Measurements from ENCODE around the gene ESR1.
"Not testable (repeated sequence)": the region's sequence is repeated elsewhere in the genome, so short reads cannot be mapped to it uniquely, and the experiment has no call there.

Gene ESR1

DNA sequence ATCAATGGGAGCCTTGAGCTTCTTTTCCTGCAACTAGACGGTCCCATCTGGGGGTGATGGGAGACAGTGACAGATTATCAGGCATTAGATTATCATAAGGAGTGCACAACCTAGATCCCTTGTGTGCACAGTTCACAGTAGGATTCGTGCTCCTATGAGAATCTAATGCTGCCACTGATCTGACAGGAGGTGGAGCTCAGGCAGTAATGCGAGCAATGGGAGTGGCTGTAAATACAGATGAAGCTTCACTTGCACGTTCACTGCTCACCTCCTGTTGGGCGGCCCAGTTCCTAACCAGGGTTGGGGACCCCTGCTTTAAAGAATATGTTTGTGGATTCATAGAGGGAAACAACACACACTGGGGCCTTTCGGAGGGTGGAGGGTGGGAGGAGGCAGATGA lies 180.7 kb downstream of the ESR1 start:
- DNase-seq (ENCODE audit: low spot score), result not testable (repeated sequence)

DNA sequence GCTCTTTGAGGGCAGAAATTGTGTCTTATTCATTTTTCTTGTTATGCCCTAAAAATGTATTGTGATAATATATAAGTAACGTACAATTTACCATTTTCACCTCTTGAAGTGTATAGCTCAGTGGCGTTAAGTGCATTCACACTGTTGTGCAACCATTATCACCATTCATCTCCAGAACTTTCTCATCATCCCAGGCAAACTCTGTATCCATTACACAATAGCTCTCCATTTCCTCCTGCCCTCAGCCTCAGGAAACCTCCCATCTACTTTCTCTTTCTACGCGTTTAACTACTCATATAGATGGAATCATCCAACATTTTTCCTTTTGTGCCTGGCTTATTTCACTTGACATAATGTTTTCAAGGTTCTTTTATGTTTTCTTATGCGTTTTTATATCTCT lies 184.6 kb downstream of the ESR1 start:
- DNase-seq (ENCODE audit: low spot score), result no peak

DNA sequence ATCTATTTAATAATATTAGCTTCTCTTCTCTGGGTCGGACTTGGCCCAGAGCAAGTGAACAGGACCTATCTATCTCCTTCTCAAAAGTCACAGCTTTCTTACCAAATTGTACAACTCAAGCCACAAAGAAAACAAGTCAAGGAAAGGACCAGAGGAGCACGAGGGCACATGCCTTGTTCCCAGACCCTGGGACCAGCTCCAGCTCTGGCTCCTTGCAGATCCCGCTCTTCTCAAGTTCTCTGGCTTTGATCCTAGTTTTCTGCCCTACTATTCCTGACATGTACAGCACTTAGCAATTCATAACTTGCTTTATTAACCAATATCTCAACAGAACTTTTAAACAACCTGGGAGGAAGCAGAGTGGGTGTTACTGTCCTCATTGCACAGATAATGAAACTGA lies 185.9 kb downstream of the ESR1 start:
- no peak for DNase-seq (ENCODE audit: low spot score)

DNA sequence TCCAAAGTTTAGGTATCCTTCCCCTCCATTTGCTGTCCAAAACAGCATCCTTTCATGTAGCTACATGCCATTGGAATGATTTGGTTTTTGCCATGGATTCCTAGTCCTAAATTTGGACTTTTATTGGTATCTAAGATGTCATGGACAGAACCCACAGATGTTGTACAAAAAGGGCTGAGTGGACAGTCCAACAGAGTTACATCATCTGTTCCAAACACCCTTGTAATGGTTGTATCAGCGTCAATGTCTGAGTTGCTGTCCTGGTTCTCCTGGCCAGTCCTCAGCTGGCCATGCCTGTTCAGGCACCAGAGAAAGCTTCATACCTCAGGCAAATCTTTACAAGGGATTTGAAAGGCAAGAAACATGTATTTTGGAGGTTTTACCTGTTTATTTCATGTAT lies 191.3 kb downstream of the ESR1 start:
- DNase-seq (ENCODE audit: low spot score), result no peak

DNA sequence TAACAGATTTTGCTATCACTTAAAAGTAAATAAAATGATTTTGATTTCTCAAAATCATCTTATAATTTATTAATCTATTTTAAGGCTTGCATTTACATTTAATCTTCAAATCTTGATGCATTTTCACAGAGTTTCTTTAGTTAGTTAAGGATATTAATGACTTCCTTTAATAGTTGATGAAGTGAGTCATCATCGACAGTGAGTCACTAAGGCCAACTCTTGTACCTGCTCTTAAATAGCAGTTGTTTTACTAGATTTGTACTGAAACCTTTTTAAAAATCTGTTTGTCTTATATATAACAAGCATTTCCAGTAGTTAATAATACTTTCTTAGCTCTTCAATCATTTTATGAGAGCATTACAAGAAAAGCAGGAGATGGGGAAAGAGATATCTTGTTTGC lies 191.7 kb downstream of the ESR1 start:
- DNase-seq (ENCODE audit: low spot score), result peak; percentile 1

DNA sequence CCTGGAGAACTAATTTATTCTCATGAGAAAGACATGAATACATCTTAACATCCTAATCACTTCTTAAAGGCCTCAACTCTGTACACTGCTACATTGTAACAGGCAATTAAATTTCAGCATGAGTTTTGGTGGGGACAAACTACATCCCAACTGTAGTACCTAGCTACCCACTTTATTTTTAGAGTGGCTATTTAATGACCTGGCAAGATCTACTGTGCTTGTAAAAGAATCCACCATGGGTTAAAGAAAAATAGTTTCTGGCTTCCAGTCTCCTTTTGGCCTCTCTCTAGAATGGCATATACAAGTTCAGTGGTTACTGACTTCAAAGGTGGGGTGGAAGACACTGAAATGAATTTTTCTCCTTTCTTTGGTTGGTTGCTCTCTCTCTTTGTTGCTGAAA lies 193.9 kb downstream of the ESR1 start:
- DNase-seq (ENCODE audit: low spot score), result no peak

DNA sequence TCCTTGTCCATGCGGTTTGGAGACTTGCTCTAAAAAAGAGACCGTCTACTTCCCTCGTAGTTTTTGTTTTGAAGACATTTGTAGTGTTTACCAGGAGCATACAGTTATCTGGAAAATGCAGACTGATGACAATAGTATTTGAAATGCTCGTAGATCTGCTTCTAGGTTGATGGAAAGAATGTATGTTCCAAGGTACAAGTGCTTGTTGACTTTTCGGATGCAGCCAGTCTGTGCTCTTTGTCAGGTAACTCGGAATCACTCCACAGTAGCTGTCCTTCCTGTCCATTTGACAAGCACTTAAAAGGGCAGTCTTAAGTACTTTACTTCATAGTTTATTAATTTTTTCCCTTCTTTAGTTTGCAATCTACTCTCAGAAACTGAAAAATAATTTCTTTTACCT lies 194.8 kb downstream of the ESR1 start:
- DNase-seq (ENCODE audit: low spot score), result no peak

DNA sequence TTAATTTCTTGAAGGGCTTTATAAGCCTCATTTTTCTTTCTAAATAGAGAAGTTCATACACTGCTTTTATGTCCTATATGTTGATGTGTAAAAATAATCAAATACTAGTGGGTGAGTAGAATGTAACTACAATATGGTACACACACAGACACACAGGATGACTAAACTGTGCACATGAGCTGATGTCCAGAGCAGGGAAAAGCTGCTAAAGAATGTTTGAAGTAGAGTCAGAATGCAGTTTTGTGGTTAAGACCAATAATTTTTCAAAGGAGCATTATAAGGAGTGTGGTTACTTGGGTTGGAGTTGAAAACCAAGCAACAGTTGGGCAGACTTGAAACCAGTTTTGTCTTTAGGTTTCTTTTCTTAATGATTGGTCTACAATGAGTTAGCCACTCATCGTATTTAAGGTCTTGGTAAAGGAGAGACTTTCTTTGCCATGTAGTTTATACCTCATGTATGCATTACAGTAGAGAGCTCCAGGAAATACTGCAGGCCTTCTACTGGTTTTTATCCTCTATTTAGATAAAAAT lies 196.6 kb downstream of the ESR1 start:
- DNase-seq (ENCODE audit: low spot score), result peak; percentile 20

DNA sequence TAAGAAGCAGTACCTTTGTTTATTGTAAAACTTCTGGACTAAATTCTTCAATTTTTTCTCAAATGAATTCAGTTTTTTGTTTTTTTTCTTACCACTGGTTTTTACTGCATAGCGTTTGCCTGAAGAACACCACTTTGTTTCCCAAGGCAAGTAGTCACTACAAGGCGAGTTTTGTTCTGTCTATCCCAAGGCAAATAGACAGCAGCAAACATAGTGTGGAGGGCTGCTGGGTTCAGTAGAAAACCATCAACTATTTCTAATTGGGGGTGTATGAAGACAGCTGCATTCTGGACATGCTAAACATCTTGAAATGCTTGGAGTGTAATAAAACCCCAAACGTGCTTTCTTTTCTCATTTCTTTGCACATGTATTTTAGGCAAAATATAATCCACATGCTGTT lies 197.4 kb downstream of the ESR1 start:
- DNase-seq (ENCODE audit: low spot score), result no peak

DNA sequence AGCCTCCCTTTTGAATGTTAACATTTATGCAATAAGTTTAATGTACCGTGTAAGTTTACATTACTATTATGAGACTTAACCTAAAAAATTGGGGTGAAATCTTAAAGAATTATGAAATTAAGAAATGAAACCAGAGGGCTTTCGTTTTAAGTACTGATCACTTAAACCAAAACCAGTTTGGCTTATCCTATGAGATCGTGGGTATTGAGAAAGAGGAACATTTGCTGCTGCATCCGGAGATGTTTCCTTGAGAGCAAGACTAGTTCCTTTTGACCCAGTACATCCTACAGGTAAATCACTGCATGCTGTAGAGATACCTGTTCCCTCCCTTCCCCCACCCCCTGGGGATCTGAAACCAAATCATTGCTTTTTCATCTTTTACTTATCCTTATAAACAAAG lies 201.3 kb downstream of the ESR1 start:
- no peak for DNase-seq (ENCODE audit: low spot score)

DNA sequence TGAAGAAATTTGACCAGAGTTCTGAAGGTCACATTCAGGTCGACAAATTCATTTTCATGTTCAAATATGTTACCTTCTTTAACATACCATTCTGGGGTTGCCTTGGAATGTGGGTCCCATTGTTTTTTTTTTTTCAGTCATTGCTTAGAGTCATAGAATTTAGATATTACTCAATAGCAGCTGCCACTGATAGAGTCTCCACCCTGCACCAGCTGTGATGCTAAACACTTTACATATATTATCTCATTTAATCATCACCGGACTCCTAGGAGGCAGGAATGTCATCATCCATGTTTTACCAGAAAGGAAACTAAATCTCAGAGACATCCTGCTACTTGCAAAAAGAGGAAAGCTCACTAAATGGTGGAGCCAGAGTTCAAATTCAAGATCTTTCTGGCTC lies 204.7 kb downstream of the ESR1 start:
- no peak for DNase-seq (ENCODE audit: low spot score)

DNA sequence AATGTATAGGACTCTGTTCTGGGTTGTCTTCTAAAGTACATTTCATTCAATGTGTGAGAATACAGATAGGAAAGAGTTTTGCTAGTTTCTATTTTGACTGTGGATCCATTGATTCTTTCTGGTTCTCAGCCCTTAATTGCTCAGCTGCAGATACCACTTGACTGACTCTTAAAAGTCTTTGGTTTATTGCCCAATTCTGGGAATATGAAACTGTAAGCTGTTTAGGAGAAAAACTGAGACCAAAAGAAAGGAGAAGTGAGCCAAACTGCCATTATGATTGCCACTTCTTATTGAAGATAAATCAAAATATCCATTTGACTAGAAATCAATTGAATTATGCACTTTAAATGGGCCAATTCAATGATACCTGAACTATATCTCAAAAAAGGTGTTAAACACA lies 211.4 kb downstream of the ESR1 start:
- DNase-seq (ENCODE audit: low spot score), result no peak

DNA sequence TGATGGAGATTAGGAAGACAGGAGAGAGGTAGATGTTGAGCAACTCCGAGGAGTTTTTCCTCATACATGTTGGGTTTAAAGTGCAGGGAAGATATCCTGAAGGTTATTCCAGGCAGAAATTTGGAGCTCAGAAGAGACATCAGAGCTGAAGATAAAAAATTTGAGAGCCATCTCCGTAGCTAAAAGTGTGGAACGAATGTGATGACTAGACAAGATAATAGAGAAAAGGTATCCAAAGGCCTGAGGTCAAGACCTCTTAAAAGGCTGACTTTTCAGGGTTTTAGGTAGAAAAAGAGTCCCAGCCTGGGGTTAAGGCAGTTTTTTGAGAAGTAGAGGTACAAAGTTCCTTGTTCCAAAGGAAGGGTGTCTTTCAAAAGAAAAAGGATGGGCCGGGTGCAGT lies 214.8 kb downstream of the ESR1 start:
- DNase-seq (ENCODE audit: low spot score), result no peak

DNA sequence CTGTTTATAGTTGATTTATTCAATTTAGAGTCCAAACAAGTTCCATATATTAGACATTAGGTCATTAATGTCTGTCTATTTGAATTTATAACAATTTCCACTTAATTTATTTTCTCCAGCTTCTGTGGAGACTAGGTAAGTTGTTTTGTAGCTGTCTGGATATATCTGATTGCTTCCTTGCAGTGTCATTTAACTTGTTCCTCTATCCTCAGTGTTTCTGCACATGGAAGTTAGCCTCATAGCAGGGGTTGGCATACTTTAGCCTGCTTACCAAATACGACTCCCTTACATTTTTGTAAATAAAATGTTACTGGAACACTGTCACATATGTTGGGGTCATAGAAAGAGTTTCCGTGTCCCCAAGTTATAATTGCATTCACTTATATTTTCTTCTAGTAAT lies 216.1 kb downstream of the ESR1 start:
- no peak for DNase-seq (ENCODE audit: low spot score)

DNA sequence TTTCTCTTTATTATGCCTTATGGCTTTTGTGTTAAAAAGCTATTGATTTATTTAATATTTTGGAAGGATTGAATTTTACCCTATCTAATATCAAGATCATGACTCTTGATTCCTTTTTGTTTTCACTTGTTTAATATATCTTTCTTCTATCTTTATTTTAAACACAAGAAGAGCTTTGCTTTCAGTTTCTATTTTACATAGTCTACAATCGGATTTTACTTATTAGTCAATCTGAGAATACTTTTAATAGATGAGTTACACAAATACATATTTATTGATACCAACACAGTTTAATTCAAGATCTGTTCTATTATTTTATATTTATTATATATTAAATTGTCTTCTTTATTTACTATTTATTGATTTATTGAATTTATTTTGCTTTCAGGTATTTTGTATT lies 218.8 kb downstream of the ESR1 start:
- DNase-seq (ENCODE audit: low spot score), result no peak

DNA sequence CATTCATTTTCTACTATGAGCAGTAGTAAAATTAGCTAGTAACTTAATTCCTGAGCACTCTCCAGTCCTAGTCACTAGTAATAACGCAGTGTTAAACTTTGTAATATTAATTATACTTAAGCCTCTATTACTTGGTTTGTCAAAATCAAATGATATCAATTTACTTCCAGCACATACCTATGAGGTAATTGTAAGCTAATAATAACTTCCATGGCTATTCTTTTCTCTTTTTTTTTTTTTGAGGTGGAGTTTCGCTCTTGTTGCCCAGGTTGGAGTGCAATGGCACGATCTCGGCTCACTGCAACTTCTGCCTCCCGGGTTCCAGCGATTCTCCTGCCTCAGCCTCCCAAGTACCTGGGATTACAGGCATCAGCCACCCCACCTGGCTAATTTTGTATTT lies 219.3 kb downstream of the ESR1 start:
- not testable (repeated sequence) for DNase-seq (ENCODE audit: low spot score)

DNA sequence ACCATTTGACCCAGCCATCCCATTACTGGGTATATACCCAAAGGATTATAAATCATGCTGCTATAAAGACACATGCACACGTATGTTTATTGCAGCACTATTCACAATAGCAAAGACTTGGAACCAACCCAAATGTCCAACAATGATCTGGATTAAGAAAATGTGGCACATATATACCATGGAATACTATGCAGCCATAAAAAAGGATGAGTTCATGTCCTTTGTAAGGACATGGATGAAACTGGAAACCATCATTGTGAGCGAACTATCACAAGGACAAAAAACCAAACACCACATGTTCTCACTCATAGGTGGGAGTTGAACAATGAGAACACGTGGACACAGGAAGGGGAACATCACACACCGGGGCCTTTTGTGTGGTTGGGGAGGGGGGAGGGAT lies 226.3 kb downstream of the ESR1 start:
- not testable (repeated sequence) for DNase-seq (ENCODE audit: low spot score)

DNA sequence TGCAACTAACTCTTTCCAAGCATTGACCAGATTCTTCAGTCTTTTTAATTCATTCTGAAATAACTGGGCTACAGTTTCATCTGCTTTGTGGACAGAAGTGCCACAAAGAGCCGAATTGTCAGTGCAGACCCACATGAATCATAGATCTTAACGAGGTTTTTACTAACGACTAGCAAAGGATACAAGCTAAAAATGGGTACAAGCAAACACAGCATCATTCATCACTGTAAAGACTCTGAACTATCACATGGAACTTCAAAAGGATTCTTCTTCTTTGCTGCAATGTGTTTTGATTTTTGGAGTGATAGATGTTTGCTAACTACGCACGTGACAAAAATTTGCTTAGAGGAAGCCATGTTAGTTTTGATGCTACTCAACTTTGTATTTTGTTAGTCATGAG lies 227.1 kb downstream of the ESR1 start:
- DNase-seq (ENCODE audit: low spot score), result no peak

DNA sequence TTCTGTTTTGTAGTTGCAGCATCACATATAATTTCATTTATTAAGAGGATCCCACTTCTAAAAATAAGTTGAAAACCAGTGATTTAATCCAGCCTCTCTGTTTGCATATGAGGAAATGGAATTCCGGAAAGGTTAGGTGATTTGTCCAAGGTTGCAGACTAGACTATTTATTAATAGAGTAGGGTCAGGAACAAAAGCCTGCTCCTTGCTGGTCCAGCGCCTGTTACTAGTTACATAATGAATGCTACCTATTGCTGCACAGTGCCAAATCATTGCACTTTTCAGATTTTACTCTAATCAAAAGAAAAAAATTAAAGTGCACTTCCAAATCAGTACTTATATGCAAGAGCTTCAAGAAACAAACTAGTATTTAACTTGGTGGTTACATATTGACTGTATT lies 238.6 kb downstream of the ESR1 start:
- no peak for DNase-seq (ENCODE audit: low spot score)

DNA sequence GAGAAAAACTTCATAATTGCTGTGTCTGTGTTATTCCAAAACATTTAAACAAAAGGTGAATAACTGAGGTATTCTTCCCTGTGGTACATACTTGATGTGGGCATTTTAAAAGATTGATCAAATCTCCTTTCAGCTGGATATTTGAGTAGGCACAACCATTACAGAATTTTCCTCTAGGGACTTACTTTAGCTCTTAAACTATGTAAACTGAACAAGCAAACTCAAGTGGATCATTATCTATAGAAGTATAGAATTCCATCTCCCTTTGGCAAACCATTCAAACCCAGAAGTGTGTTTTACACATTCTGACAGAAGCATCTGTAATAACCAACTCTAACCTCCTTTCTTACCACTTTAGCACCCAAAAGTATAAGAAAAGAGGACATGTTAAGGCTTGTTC lies 241.4 kb downstream of the ESR1 start:
- DNase-seq (ENCODE audit: low spot score), result no peak

DNA sequence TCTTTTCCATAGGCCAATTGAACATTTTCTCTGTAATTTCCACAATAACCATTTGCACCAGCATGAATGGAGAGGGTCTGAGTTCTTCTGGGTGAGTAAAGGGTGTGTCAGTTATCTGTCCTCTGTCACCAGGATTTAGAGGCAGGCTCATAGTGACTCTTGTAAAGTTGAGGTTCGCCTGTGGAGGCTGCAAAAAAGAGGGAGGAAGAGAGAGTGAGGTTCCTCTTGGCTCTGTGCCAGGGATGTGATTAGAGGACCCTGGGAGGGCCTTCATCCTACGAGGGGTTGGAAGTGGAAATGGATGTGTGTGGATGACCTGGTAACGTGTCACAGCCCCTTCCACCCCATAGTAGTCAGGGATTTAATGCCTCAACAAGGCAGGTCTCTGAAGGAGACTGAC lies 242.0 kb downstream of the ESR1 start:
- DNase-seq (ENCODE audit: low spot score), result no peak

DNA sequence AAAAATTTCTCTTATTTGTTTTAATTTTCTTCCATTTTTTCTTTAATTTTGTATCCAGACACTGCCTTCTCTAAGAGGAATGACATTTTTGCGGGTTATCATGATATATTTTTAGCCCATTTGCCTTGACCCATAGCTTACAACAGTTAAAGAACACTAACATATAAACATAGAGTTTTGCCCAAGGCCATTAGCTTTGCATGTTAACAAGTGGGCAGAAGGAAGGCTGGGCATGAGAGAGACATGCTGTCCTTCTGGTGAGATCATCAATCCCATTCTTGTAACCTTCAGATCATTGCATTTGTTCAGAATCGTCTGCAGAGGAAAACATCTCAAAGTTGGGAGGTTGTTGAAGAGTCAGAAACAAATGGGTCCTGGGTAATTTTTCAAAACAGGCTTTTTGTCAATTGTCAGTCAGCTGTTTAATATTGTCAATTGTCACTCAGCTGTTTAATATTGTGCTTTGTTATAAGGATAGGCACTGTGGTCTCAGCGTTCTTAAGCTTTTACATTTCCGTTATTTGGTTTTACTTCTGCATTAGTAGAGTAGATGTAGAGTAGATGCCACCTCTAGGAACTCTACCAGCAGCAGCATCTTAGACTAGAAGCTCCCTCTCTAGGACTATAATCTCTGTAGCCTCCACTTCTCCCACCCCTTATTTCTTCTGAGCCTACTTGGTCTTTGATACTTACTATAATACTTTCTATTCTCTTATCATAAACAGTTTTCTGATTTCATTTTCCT lies 243.1 kb downstream of the ESR1 start:
- no peak for DNase-seq (ENCODE audit: low spot score)

DNA sequence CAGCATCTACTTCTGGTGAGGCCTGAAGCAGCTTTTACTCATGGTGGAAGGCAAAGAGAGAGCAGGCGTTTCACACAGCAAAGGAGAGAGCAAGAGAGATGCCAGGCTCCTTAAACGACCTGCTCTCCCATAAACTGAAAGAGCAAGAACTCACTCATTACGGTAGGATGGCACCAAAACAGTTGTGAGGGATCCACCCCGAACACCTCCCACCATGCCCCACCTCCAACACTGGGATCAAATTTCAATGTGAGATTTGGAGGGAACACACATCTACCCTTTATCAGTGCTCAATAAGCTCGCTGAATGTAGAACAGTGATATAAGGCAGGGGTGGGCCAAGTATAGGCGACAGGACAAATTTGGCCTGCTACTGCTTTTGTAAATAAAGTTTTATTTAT lies 244.6 kb downstream of the ESR1 start:
- no peak for DNase-seq (ENCODE audit: low spot score)

DNA sequence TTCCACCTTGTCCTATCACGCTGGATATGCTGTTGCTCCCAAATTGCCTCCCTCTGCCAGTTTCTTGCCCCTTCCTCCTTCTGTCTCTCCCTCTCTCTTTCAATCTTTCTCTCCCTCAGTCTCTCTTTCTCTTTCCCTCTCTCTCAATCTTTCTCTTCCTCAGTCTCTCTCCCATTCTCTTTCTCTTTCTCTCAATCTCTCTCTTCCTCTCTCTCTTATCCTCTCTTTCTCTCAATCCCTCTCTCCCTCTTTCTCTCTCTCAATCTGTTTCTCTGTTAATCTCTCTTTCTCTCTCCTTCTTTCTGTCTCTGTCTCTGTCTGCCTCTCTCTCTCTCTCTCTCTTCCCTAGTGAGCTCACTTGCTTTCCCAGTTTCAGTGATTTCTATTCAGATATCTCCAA lies 245.8 kb downstream of the ESR1 start:
- no peak for DNase-seq (ENCODE audit: low spot score)

Measured in SW480 (cell line).